Adrenal gland (tissue), 12 donors: Measurements from ENCODE around the gene MAML3. TPM values are rescaled to one million over a fixed set of nuclear protein-coding genes. Genes with fewer than 3 reads are reported as not detected.
A peak's percentile ranks its signal among the peaks of the same experiment; 100 is the strongest.

Experiments used
- DNase-seq, 7 donors: peaks; one replicate each; pipeline ENCODE4 v3.0.0-alpha.2; 2019 to 2020
- H3K27ac ChIP-seq, 5 donors: fragments of 200-600 bp; sonication (generic) in 4 of 5; 1 replicate in 3 of 5; 2 replicates in 2 of 5; pipeline versions ENCODE4 v1.5.1 to v1.8.0; 2016 to 2020; ENCODE audit warnings: mild to moderate bottlenecking in 1 of 5
- H3K27me3 ChIP-seq: fragments of 200-600 bp; 2 replicates; pipeline ENCODE4 v1.8.0; 2021
- H3K36me3 ChIP-seq, 2 donors: fragments of 200-600 bp; replicated peaks in 1 of 2; 1 replicate in 1 of 2; 2 replicates in 1 of 2; pipeline versions ENCODE4 v1.5.1 to v1.8.0; 2018 to 2022
- H3K4me1 ChIP-seq, 2 donors: fragments of 200-600 bp; replicated peaks in 1 of 2; 1 replicate in 1 of 2; 2 replicates in 1 of 2; pipeline versions ENCODE4 v1.5.1 to v1.8.0; 2018 to 2021
- H3K4me3 ChIP-seq, 4 donors: fragments of 200-600 bp; sonication (generic) in 3 of 4; one replicate each; pipeline ENCODE4 v1.5.1; 2016 to 2018
- H3K9me3 ChIP-seq, 3 donors: fragments of 200-600 bp; sonication (generic) in 1 of 3; replicated peaks in 1 of 3; 1 replicate in 2 of 3; 2 replicates in 1 of 3; pipeline versions ENCODE4 v1.5.1 to v1.8.0; 2016 to 2021
- CTCF ChIP-seq, 6 experiments: fragments of 450-650 bp in 4 of 6; fragments of 200-600 bp in 2 of 6; sonication (generic) in 1 of 6; IDR thresholded peaks; 1 replicate in 5 of 6; 2 replicates in 1 of 6; pipeline versions ENCODE4 v1.5.1 to v1.8.0; 2016 to 2021; ENCODE audit warnings: antibody characterized with exemption in 6 of 6, mild to moderate bottlenecking in 2 of 6, moderate library complexity in 1 of 6
- POLR2A ChIP-seq, 2 donors: fragments of 450-650 bp; IDR thresholded peaks; one replicate each; pipeline ENCODE4 v1.6.1; 2017; ENCODE audit warnings: antibody characterized with exemption in 2 of 2, mild to moderate bottlenecking in 2 of 2, moderate library complexity in 1 of 2
- WGBS, 4 donors: extraction: QIAGEN DNeasy Blood & Tissue Kit in 2 of 4; methylation state at CpG; one replicate each; pipeline versions ENCODE4 v1.1.5 to v1.1.7; 2013 to 2017; 5-methylcytosine and 5-hydroxymethylcytosine counted together
- intact Hi-C, 2 donors: fragments of 100-400 bp; cut with DNase I; formaldehyde crosslinking; loops; one replicate each; pipeline versions ENCODE4 v1.14.1 to v1.15.0; 2022 to 2023
- polyA plus RNA-seq, 3 donors: library from polyadenylated mRNA; stranded (reverse); fragments of 200-250 nt in 2 of 3; fragments of 350-450 nt in 1 of 3; fragmentation: Illumina TruSeq in 1 of 3; extraction: RNeasy Lipid Tissue Mini Kit (QIAGEN cat#74804) in 1 of 3; gene quantifications; one replicate each; pipeline ENCODE4 v1.2.3, GENCODE V29; 2013 to 2014
- total RNA-seq, 9 donors: library from RNA; depleted of rRNA in 4 of 9; stranded (reverse); fragments of >200 nt in 4 of 9; fragments of 120-200 nt in 1 of 9; fragmentation: NEBNext Ultra II Directional in 1 of 9; extraction: Animal tissue kit (Norgen Biotek cat#: 25700) in 1 of 9; gene quantifications; one replicate each; pipeline versions ENCODE4 v1.1.0 to v1.2.4, GENCODE V29; 2013 to 2023
- donor health status: healthy with polysubstance abuse.
- donor health status: Bipolar disorder and iron deficiency.
- donor health status: DM: yes; HTN: yes; CAD: no.
- donor health status: DM: no; HTN: no; CAD: no.
- donor health status: DM: no; HTN: no; CAD: no.
- donor health status: DM: yes; HTN: yes; CAD: no.

Gene MAML3
- total and polyA plus RNA-seq, 12 donors = 2.0 to 15.9 (median 8.4) TPM

- Histone ChIP-seq H3K4me3 (no peak overlapping the region), H3K36me3 (no peaks in the 10 kb centered on the region), H3K27me3 (no peaks in the 10 kb centered on the region), H3K9me3 (no peaks in the 10 kb centered on the region), H3K4me1 (no peaks in the 10 kb centered on the region), H3K27ac (no peak overlapping the region)
- intact Hi-C loops = no loop called here
- WGBS, 4 donors = 64 to 77% (median 68%) methylated on average over 9 to 10 of the region's 10 CpGs
- TF ChIP-seq POLR2A (IDR thresholded peaks at IDR 0.05) (no peak), CTCF (IDR thresholded peaks at IDR 0.05) (no peak)
- peak in 5 of 7 donors; percentile 55 to 67 (median 63) for DNase-seq
Measured at GRCh38 chr4:139756391-139757180, 397.4 kb downstream of the MAML3 start.

GRCh38 chr4:139754938-139755337 is 399.0 kb downstream of the MAML3 start:
- H3K36me3 ChIP-seq = no peaks in the 10 kb centered on the region
- H3K27ac ChIP-seq = no peak overlapping the region
- no peak overlapping the region for H3K4me3 ChIP-seq
- no peaks in the 10 kb centered on the region for H3K9me3 ChIP-seq
- H3K27me3 ChIP-seq = no peaks in the 10 kb centered on the region
- intact Hi-C loops = no loop called here
- no peak for DNase-seq
- no peak for TF ChIP-seq POLR2A (IDR thresholded peaks at IDR 0.05)
- no peak for TF ChIP-seq CTCF (IDR thresholded peaks at IDR 0.05)
- no peaks in the 10 kb centered on the region for H3K4me1 ChIP-seq
- WGBS, 4 donors = 85 to 92% (median 88%) methylated on average over 11 to 12 of the region's 12 CpGs

GRCh38 chr4:139753686-139754085 is 400.3 kb downstream of the MAML3 start:
- no peak for TF ChIP-seq CTCF (IDR thresholded peaks at IDR 0.05)
- TF ChIP-seq POLR2A (IDR thresholded peaks at IDR 0.05) = no peak
- no peak overlapping the region for H3K27ac ChIP-seq
- 60 to 81% (median 74%) methylated on average over 3 of the region's 3 CpGs for WGBS, 4 donors

GRCh38 chr4:139749835-139750498 is 404.0 kb downstream of the MAML3 start:
- TF ChIP-seq POLR2A (IDR thresholded peaks at IDR 0.05) (no peak), CTCF (IDR thresholded peaks at IDR 0.05) (no peak)
- Histone ChIP-seq H3K36me3 (no peaks in the 10 kb centered on the region), H3K9me3 (no peaks in the 10 kb centered on the region), H3K27ac (no peak overlapping the region), H3K27me3 (no peaks in the 10 kb centered on the region), H3K4me1 (no peaks in the 10 kb centered on the region), H3K4me3 (no peak overlapping the region)
- intact Hi-C loops = loop anchor here in 1 of 2 donors (10.0 kb wide), 1 partner anchor 305 kb away; no protein-coding TSS in a partner anchor
- WGBS, 4 donors = 96 to 99% (median 97%) methylated on average over 4 of the region's 4 CpGs
- no peak for DNase-seq

More at GRCh38 chr4:139753686-139754085, 400.3 kb downstream of the MAML3 start:
- intact Hi-C loops = no loop called here
- DNase-seq = no peak
- Histone ChIP-seq H3K9me3 (no peaks in the 10 kb centered on the region), H3K4me3 (no peak overlapping the region), H3K27me3 (no peaks in the 10 kb centered on the region), H3K36me3 (no peaks in the 10 kb centered on the region), H3K4me1 (no peaks in the 10 kb centered on the region)
